A549 treated with RU486 at 1 μM for 4 hours (cell line): ENCODE data around the gene HTR2C. TPM values are rescaled to one million over a fixed set of nuclear protein-coding genes. Genes with fewer than 3 reads are reported as not detected.

Experiments
- total RNA-seq: library from RNA; stranded (reverse); fragments of 200-300 nt; extraction: Qiagen RNA extraction; gene quantifications from 5 replicates; pipeline ENCODE4 v1.2.3, GENCODE V29; 2022; ENCODE audit warnings: low read depth

HTR2C gene
- total RNA-seq = not detected in 5 replicates

GRCh38 chrX:114583646-114584374 lies at the start of gene HTR2C:
Gene HTR2C, plus strand, starts transcription at chrX:114584086. Its CDS starts 142,851 bp downstream, at chrX:114726937.

